ENCODE results near the gene GP1BA. TPM values are rescaled to one million over a fixed set of nuclear protein-coding genes. Genes with fewer than 3 reads are reported as not detected.

The GP1BA gene
- total RNA-seq, 2 donors from 2014 or later = not detected

- H3K27me3 ChIP-seq (replicated peaks; ENCODE audit: insufficient read depth) = no peaks in the 10 kb centered on the region
- no peak overlapping the region for H3K27ac ChIP-seq
- peaks cover 9 to 20% of the 10 kb centered on the region in 2 donors for H3K36me3 ChIP-seq
- H3K4me1 ChIP-seq (replicated peaks) = no peaks in the 10 kb centered on the region
- no peak overlapping the region for H3K4me3 ChIP-seq
- H3K9me3 ChIP-seq = no peaks in the 10 kb centered on the region
- WGBS = 87% methylated on average over 5 of the region's 5 CpGs
- TF ChIP-seq, protein P1, sequence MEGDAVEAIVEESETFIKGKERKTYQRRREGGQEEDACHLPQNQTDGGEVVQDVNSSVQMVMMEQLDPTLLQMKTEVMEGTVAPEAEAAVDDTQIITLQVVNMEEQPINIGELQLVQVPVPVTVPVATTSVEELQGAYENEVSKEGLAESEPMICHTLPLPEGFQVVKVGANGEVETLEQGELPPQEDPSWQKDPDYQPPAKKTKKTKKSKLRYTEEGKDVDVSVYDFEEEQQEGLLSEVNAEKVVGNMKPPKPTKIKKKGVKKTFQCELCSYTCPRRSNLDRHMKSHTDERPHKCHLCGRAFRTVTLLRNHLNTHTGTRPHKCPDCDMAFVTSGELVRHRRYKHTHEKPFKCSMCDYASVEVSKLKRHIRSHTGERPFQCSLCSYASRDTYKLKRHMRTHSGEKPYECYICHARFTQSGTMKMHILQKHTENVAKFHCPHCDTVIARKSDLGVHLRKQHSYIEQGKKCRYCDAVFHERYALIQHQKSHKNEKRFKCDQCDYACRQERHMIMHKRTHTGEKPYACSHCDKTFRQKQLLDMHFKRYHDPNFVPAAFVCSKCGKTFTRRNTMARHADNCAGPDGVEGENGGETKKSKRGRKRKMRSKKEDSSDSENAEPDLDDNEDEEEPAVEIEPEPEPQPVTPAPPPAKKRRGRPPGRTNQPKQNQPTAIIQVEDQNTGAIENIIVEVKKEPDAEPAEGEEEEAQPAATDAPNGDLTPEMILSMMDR (IDR thresholded peaks at IDR 0.05) = no peak
- no peak for TF ChIP-seq POLR2AphosphoS5 (IDR thresholded peaks at IDR 0.05)
- no peak for TF ChIP-seq POLR2A (IDR thresholded peaks at IDR 0.05)
- intact Hi-C loops (cut with DNase I) = no loop called here
- no peak for DNase-seq (ENCODE audit: low spot score)
Observed at GRCh38 chr17:4897785-4898184, 34.3 kb upstream of the GP1BA start.

- intact Hi-C loops (cut with DNase I) = no loop called here
- Histone ChIP-seq H3K4me1 (replicated peaks) (peaks cover 1% of the 10 kb centered on the region), H3K27me3 (replicated peaks; ENCODE audit: insufficient read depth) (no peaks in the 10 kb centered on the region), H3K36me3 (peaks cover 9 to 15% of the 10 kb centered on the region in 2 donors), H3K27ac (no peak overlapping the region), H3K9me3 (no peaks in the 10 kb centered on the region), H3K4me3 (no peak overlapping the region)
- no peak for DNase-seq (ENCODE audit: low spot score)
- no peak for TF ChIP-seq POLR2AphosphoS5 (IDR thresholded peaks at IDR 0.05)
- TF ChIP-seq, protein P1 (IDR thresholded peaks at IDR 0.05) = no peak
- TF ChIP-seq POLR2A (IDR thresholded peaks at IDR 0.05) = no peak
- WGBS = 74% methylated on average over 8 of the region's 8 CpGs
Observed at GRCh38 chr17:4898351-4898750, 33.7 kb upstream of the GP1BA start.

GRCh38 chr17:4898927-4899326 lies 33.1 kb upstream of the GP1BA start:
- H3K36me3 ChIP-seq = peaks cover 4 to 9% of the 10 kb centered on the region in 2 donors
- no peaks in the 10 kb centered on the region for H3K9me3 ChIP-seq
- DNase-seq (ENCODE audit: low spot score) = no peak
- H3K4me3 ChIP-seq = peak overlapping the region; percentile 42 to 45
- H3K27ac ChIP-seq = peak overlapping the region; percentile 48 to 56
- TF ChIP-seq, protein P1 (IDR thresholded peaks at IDR 0.05) = no peak
- TF ChIP-seq POLR2A (IDR thresholded peaks at IDR 0.05) (no peak), POLR2AphosphoS5 (IDR thresholded peaks at IDR 0.05) (no peak)
- WGBS = 16% methylated on average over 24 of the region's 34 CpGs
- peaks cover 3% of the 10 kb centered on the region for H3K4me1 ChIP-seq (replicated peaks)
- no peaks in the 10 kb centered on the region for H3K27me3 ChIP-seq (replicated peaks; ENCODE audit: insufficient read depth)
- intact Hi-C loops (cut with DNase I) = no loop called here

DNA sequence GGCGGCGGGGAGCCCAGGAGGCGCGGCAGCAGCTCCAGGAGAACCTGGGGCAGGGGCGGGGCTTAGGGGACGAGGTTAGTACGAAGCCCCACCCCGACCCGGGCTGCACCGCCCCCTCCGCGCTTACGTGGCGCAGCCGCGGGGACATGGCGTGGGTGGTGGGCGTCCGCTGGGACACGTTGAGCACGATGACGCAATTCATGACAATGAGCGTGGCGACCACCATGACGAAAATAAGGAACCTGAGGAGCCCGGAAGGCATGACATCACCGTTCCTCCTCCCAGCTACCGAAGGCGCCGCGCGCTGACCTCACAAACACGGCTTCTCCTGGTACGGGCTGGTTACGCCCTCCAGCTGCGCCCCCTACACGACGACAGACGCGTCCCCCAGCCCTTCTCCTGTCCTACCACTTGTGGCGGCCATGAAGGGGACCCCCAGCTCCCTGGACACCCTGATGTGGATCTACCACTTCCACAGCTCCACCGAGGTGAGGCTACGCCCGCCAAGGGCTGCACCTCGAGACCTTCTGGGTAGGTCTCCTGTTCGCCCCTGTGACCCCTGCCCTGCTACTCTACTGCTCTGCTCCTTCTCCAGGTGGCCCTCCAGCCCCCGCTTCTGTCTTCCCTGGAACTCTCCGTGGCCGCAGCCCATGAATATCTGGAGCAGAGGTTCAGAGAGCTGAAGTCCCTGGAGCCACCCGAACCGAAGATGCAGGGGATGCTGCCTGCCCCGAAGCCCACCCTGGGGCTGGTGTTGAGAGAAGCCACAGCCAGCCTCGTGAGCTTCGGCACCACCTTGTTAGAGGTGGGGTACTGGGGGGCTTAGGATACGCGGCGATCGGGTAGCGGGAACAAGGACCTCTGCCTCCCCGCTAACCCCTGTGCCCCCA lies 32.5 kb upstream of the GP1BA start, which contains the start of gene C17orf107:
C17orf107 (plus strand) TSS at position 196 of the 890 bp plus-strand sequence; CDS start at position 423, 227 bp downstream.
- H3K4me1 ChIP-seq (replicated peaks) = peaks cover 3% of the 10 kb centered on the region
- no peaks in the 10 kb centered on the region for H3K27me3 ChIP-seq (replicated peaks; ENCODE audit: insufficient read depth)
- 18% methylated on average over 47 of the region's 60 CpGs for WGBS
- no peaks in the 10 kb centered on the region for H3K9me3 ChIP-seq
- peak; percentile 88 for DNase-seq (ENCODE audit: low spot score)
- peak; percentile 55 for TF ChIP-seq POLR2A (IDR thresholded peaks at IDR 0.05)
- peak; percentile 53 for TF ChIP-seq POLR2AphosphoS5 (IDR thresholded peaks at IDR 0.05)
- TF ChIP-seq, protein P1 (IDR thresholded peaks at IDR 0.05) = no peak
- peak within 1 kb of the TSS; percentile 42 to 45 for H3K4me3 ChIP-seq
- peak within 1 kb of the TSS; percentile 48 to 56 for H3K27ac ChIP-seq
- peaks cover 0 to 9% of the 10 kb centered on the region in 2 donors for H3K36me3 ChIP-seq
- intact Hi-C loops (cut with DNase I) = no loop called here

All from prostate gland (tissue), 2 donors.